DOHH2 (cell line): ENCODE results near the gene MRPL43.
"Not testable (repeated sequence)": the region's sequence is repeated elsewhere in the genome, so short reads cannot be mapped to it uniquely, and the experiment has no call there.

Experiments
- H3F3A ChIP-seq: fragments of 200-600 bp; sonication (generic), shearing (Covaris generic); 2 replicates; pipeline ENCODE4 v1.6.0; 2016; ENCODE audit warnings: antibody characterized with exemption, mild to moderate bottlenecking; ENCODE audit not compliant: control insufficient read depth, insufficient read depth
- H3K27ac ChIP-seq: fragments of 200-600 bp; sonication (generic); 2 replicates; pipeline ENCODE4 v1.5.1; 2014; ENCODE audit warnings: low read depth, mild to moderate bottlenecking, low read length, moderate library complexity
- H3K27me3 ChIP-seq: fragments of 200-600 bp; sonication (generic); 2 replicates; pipeline ENCODE4 v1.6.1; 2014; ENCODE audit warnings: mild to moderate bottlenecking, low read length, mixed read lengths; ENCODE audit not compliant: control insufficient read depth
- H3K36me3 ChIP-seq: fragments of 200-600 bp; sonication (generic); 2 replicates; pipeline ENCODE4 v1.6.1; 2014; ENCODE audit warnings: mild to moderate bottlenecking, low read length, moderate library complexity, mixed read lengths; ENCODE audit not compliant: control insufficient read depth
- H3K4me1 ChIP-seq: fragments of 200-600 bp; sonication (generic); 2 replicates; pipeline ENCODE4 v1.6.1; 2014; ENCODE audit warnings: mild to moderate bottlenecking, low read length, mixed read lengths; ENCODE audit not compliant: control insufficient read depth
- H3K4me2 ChIP-seq: fragments of 200-600 bp; sonication (generic); 2 replicates; pipeline ENCODE4 v1.6.0; 2014; ENCODE audit warnings: mild to moderate bottlenecking, low read length, moderate library complexity
- H3K4me3 ChIP-seq: fragments of 200-600 bp; sonication (generic); 2 replicates; pipeline ENCODE4 v1.5.1; 2014; ENCODE audit warnings: mild to moderate bottlenecking, low read length, mixed read lengths
- H3K79me2 ChIP-seq: fragments of 200-600 bp; sonication (generic); 2 replicates; pipeline ENCODE4 v1.6.1; 2014; ENCODE audit warnings: mild to moderate bottlenecking, low read length, mixed read lengths; ENCODE audit not compliant: control insufficient read depth
- H3K9me2 ChIP-seq: fragments of 200-600 bp; sonication (generic); replicated peaks from 2 replicates; pipeline ENCODE4 v1.6.1; 2014; ENCODE audit warnings: mild to moderate bottlenecking, low read length, mixed read lengths; ENCODE audit not compliant: control insufficient read depth
- H3K9me3 ChIP-seq: fragments of 200-600 bp; sonication (generic); 2 replicates; pipeline ENCODE4 v1.6.1; 2014; ENCODE audit warnings: antibody characterized with exemption, low read length, mixed read lengths; ENCODE audit not compliant: control insufficient read depth, insufficient read depth
- H4K20me1 ChIP-seq: fragments of 200-600 bp; sonication (generic); 2 replicates; pipeline ENCODE4 v1.6.0; 2014; ENCODE audit warnings: low read depth, mild to moderate bottlenecking, antibody characterized with exemption, low read length, moderate library complexity; ENCODE audit not compliant: control insufficient read depth, insufficient read depth
- EZH2phosphoT487 ChIP-seq: fragments of 200-600 bp; sonication (generic); IDR thresholded peaks from 2 replicates; pipeline ENCODE4 v1.6.1; 2017; ENCODE audit warnings: borderline replicate concordance, mild to moderate bottlenecking, antibody characterized with exemption, low read length, moderate library complexity, mixed read lengths
- TF ChIP-seq, protein P1 (sequence below): fragments of 200-600 bp; sonication (generic); IDR thresholded peaks from one replicate; pipeline ENCODE4 v1.5.1; 2014; ENCODE audit warnings: antibody characterized with exemption, mild to moderate bottlenecking, low read depth, low read length; ENCODE audit not compliant: poor library complexity, severe bottlenecking

Gene MRPL43

DNA sequence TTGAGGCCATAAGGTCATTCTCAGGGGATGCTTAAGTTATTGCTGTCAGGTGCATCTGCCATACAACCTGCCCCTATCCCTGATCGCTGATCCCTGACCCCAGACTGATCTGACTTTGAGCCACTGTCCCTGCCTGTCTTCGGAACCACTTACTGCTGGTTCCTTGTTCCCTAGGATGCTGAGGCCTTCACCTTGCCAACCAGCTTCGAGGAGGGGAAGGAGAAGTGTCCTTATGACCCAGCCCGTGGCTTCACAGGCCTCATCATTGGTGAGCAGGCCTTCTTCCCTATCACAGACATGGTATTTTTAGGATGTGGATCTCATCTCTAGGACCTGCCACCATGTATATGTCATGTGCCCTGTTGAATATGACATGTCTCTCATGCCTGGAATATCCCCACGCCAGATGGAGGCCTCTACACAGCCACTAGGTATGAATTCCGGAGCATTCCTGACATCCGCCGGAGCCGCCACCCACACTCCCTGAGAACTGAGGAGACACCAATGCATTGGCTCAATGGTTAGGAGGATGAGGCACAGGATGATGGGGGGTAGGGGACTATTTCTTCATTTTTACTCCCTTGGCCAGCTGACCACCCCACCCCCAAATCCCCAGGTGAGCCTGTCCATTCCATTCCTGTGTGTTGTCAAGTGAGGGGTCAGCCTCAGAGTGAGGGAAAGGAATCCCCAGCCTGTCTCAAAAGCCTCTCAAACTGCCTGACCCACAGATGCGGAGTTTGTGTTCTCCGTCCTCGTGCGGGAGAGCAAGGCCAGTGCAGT lies 9.0 kb downstream of the MRPL43 start:
- Histone ChIP-seq H3K27ac (no peak overlapping the region), H3K4me1 (no peaks in the 10 kb centered on the region), H3K9me2 (no peaks in the 10 kb centered on the region), H3K79me2 (no peaks in the 10 kb centered on the region), H3K4me3 (no peak overlapping the region), H3K36me3 (peaks cover 6% of the 10 kb centered on the region; the same call in 1 of the 2 replicates), H4K20me1 (no peaks in the 10 kb centered on the region), H3K9me3 (no peaks in the 10 kb centered on the region), H3F3A (no peaks in the 10 kb centered on the region), H3K4me2 (no peak overlapping the region), H3K27me3 (no peaks in the 10 kb centered on the region)
- TF ChIP-seq EZH2phosphoT487: no peak
- TF ChIP-seq, protein P1, sequence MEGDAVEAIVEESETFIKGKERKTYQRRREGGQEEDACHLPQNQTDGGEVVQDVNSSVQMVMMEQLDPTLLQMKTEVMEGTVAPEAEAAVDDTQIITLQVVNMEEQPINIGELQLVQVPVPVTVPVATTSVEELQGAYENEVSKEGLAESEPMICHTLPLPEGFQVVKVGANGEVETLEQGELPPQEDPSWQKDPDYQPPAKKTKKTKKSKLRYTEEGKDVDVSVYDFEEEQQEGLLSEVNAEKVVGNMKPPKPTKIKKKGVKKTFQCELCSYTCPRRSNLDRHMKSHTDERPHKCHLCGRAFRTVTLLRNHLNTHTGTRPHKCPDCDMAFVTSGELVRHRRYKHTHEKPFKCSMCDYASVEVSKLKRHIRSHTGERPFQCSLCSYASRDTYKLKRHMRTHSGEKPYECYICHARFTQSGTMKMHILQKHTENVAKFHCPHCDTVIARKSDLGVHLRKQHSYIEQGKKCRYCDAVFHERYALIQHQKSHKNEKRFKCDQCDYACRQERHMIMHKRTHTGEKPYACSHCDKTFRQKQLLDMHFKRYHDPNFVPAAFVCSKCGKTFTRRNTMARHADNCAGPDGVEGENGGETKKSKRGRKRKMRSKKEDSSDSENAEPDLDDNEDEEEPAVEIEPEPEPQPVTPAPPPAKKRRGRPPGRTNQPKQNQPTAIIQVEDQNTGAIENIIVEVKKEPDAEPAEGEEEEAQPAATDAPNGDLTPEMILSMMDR: no peak

DNA sequence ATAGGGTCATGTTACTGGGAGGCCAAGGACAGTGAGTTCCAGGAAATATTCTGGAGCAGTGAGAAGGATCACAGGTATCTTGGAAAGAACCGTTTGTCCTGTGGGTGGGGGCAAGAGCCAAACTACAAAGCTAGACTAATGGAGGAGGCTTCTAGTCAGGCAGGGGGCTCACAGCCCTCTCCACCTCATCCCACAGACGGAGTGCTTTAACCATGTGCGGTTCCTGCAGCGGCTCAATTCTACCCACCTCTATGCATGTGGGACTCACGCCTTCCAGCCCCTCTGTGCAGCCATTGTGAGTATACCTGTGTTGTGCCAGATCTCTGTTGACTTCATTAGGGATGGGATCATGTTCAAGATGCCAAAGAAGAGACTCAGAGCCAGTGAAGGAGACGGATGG lies 9.9 kb downstream of the MRPL43 start:
- Histone ChIP-seq H3K9me2 (no peaks in the 10 kb centered on the region), H3K4me2 (no peak overlapping the region), H3K4me3 (no peak overlapping the region), H3K4me1 (no peaks in the 10 kb centered on the region), H3F3A (no peaks in the 10 kb centered on the region), H3K27me3 (no peaks in the 10 kb centered on the region), H3K27ac (no peak overlapping the region), H3K9me3 (no peaks in the 10 kb centered on the region), H3K36me3 (peaks cover 6% of the 10 kb centered on the region; the same call in 1 of the 2 replicates), H4K20me1 (no peaks in the 10 kb centered on the region), H3K79me2 (no peaks in the 10 kb centered on the region)
- TF ChIP-seq EZH2phosphoT487: no peak
- TF ChIP-seq, protein P1: no peak

DNA sequence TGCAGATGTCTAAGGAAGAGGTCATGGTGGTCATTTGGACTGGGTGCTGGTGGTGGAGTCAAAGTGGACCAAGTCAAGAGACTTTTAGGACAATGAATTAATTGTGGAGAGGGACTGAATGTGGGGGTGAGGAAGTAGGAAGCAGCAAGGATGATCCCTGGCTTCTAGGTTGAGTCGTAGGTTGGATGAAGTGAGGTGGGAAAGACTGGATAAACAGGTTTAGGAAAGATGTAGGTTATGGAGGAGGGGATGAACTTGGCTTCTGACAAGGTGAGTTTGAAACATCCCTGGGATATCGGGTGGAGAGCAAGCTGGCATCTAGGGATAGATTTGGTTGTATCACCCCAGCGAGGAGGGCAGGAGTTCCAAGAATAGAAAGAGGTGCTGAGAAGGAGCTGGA lies 10.4 kb downstream of the MRPL43 start:
- H3K27ac ChIP-seq: no peak overlapping the region
- H3K36me3 ChIP-seq: peaks cover 6% of the 10 kb centered on the region; the same call in 1 of the 2 replicates
- no peak overlapping the region for H3K4me2 ChIP-seq
- H3K79me2 ChIP-seq: no peaks in the 10 kb centered on the region
- H3K9me3 ChIP-seq: no peaks in the 10 kb centered on the region
- no peaks in the 10 kb centered on the region for H3K9me2 ChIP-seq
- H3F3A ChIP-seq: no peaks in the 10 kb centered on the region
- no peaks in the 10 kb centered on the region for H3K4me1 ChIP-seq
- H3K27me3 ChIP-seq: no peaks in the 10 kb centered on the region
- no peaks in the 10 kb centered on the region for H4K20me1 ChIP-seq
- H3K4me3 ChIP-seq: no peak overlapping the region
- TF ChIP-seq EZH2phosphoT487: no peak
- TF ChIP-seq, protein P1: no peak

DNA sequence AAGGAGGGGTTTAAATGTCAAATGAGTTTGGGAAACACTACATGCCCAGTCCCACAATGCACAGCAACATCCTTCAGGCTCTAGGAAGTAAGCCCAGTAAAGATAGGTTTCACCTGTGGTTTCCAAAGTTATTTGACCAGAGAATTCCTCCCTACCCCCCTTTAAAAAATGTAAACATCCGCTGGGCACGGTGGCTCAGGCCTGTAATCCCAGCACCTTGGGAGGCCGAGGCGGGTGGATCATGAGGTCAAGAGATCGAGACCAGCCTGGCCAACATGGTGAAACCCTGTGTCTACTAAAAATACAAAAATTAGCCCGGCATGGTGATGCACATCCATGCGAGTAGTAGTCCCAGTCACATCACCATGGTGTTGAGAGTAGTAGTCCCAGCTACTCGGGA lies 11.9 kb downstream of the MRPL43 start:
- not testable (repeated sequence) for H3K4me2 ChIP-seq, H3K4me1 ChIP-seq, H3K4me3 ChIP-seq, H3K9me2 ChIP-seq, H3K27ac ChIP-seq, H3K27me3 ChIP-seq, H3K79me2 ChIP-seq, H4K20me1 ChIP-seq, H3F3A ChIP-seq, H3K36me3 ChIP-seq, H3K9me3 ChIP-seq
